ENCODE data around the gene MCTP2. TPM values are rescaled to one million over a fixed set of nuclear protein-coding genes. Genes with fewer than 3 reads are reported as not detected.

The MCTP2 gene
- total and polyA plus RNA-seq, 3 donors from 2014 or later = 6.7 to 13.8 (median 7.6) TPM

- Histone ChIP-seq H3K4me1 (no peaks in the 10 kb centered on the region), H3K27me3 (no peaks in the 10 kb centered on the region), H3K4me3 (no peak overlapping the region), H3K27ac (no peak overlapping the region), H3K36me3 (ENCODE audit: low read depth, missing control alignments) (no peaks in the 10 kb centered on the region), H3K9me3 (no peaks in the 10 kb centered on the region)
- 72 to 80% methylated on average over 4 of the region's 4 CpGs for WGBS, 2 donors
- TF ChIP-seq POLR2A (IDR thresholded peaks at IDR 0.05) = no peak
- no peak for TF ChIP-seq CTCF (IDR thresholded peaks at IDR 0.05)
- intact Hi-C loops (cut with DNase I; ENCODE audit: low total_unique reads) = no loop called here
- no peak for DNase-seq
Observed at GRCh38 chr15:94494732-94495131, 263.4 kb downstream of the MCTP2 start.

GRCh38 chr15:94503293-94503692, 271.9 kb downstream of the MCTP2 start:
- no peak for TF ChIP-seq CTCF (IDR thresholded peaks at IDR 0.05)
- no peak for TF ChIP-seq POLR2A (IDR thresholded peaks at IDR 0.05)
- H3K36me3 ChIP-seq (ENCODE audit: low read depth, missing control alignments) = no peaks in the 10 kb centered on the region
- WGBS, 2 donors = 63 to 72% methylated on average over 2 of the region's 2 CpGs
- H3K27me3 ChIP-seq = no peaks in the 10 kb centered on the region
- no peak overlapping the region for H3K4me3 ChIP-seq
- H3K27ac ChIP-seq = no peak overlapping the region
- no peak for DNase-seq
- intact Hi-C loops (cut with DNase I; ENCODE audit: low total_unique reads) = no loop called here
- no peaks in the 10 kb centered on the region for H3K9me3 ChIP-seq
- no peaks in the 10 kb centered on the region for H3K4me1 ChIP-seq

GRCh38 chr15:94509259-94509658, 277.9 kb downstream of the MCTP2 start:
- H3K36me3 ChIP-seq (ENCODE audit: low read depth, missing control alignments) = no peaks in the 10 kb centered on the region
- H3K27ac ChIP-seq = no peak overlapping the region
- no peak for DNase-seq
- intact Hi-C loops (cut with DNase I; ENCODE audit: low total_unique reads) = no loop called here
- 73 to 100% methylated on average over 1 of the region's 1 CpG for WGBS, 2 donors
- no peak overlapping the region for H3K4me3 ChIP-seq
- no peaks in the 10 kb centered on the region for H3K4me1 ChIP-seq
- no peaks in the 10 kb centered on the region for H3K9me3 ChIP-seq
- TF ChIP-seq POLR2A (IDR thresholded peaks at IDR 0.05) = no peak
- TF ChIP-seq CTCF (IDR thresholded peaks at IDR 0.05) = no peak
- no peaks in the 10 kb centered on the region for H3K27me3 ChIP-seq

GRCh38 chr15:94522125-94522524, 290.8 kb downstream of the MCTP2 start:
- intact Hi-C loops (cut with DNase I; ENCODE audit: low total_unique reads) = no loop called here
- Histone ChIP-seq H3K9me3 (no peaks in the 10 kb centered on the region), H3K27ac (no peak overlapping the region), H3K27me3 (no peaks in the 10 kb centered on the region), H3K36me3 (ENCODE audit: low read depth, missing control alignments) (no peaks in the 10 kb centered on the region), H3K4me3 (no peak overlapping the region), H3K4me1 (no peaks in the 10 kb centered on the region)
- DNase-seq = no peak
- WGBS, 2 donors = 93 to 95% methylated on average over 3 of the region's 3 CpGs
- TF ChIP-seq POLR2A (IDR thresholded peaks at IDR 0.05) (no peak), CTCF (IDR thresholded peaks at IDR 0.05) (no peak)

- WGBS, 2 donors = 54 to 67% methylated on average over 11 of the region's 11 CpGs
- TF ChIP-seq POLR2A (IDR thresholded peaks at IDR 0.05) (no peak), CTCF (IDR thresholded peaks at IDR 0.05) (no peak)
Observed at GRCh38 chr15:94523873-94524272, 292.5 kb downstream of the MCTP2 start.

More at GRCh38 chr15:94523873-94524272, 292.5 kb downstream of the MCTP2 start:
- H3K9me3 ChIP-seq = no peaks in the 10 kb centered on the region
- H3K36me3 ChIP-seq (ENCODE audit: low read depth, missing control alignments) = no peaks in the 10 kb centered on the region
- intact Hi-C loops (cut with DNase I; ENCODE audit: low total_unique reads) = no loop called here
- H3K4me3 ChIP-seq = no peak overlapping the region
- no peaks in the 10 kb centered on the region for H3K4me1 ChIP-seq
- H3K27ac ChIP-seq = no peak overlapping the region
- H3K27me3 ChIP-seq = no peaks in the 10 kb centered on the region
- no peak for DNase-seq
